IPS-NIHi7 (cell line): ENCODE results near the gene NACC2.

Experiments
- DNase-seq: peaks from one replicate; pipeline ENCODE4 v3.0.0; 2012; ENCODE audit warnings: mixed read lengths; ENCODE audit errors: extremely low spot score

NACC2 gene

GRCh38 chr9:136057236-136058081 is 37.6 kb downstream of the NACC2 start:
- DNase-seq, result peak; percentile 37

GRCh38 chr9:136056546-136057235 is 38.4 kb downstream of the NACC2 start:
- peak; percentile 15 for DNase-seq

GRCh38 chr9:136055715-136056545 is 39.2 kb downstream of the NACC2 start:
- peak; percentile 35 for DNase-seq

DNA sequence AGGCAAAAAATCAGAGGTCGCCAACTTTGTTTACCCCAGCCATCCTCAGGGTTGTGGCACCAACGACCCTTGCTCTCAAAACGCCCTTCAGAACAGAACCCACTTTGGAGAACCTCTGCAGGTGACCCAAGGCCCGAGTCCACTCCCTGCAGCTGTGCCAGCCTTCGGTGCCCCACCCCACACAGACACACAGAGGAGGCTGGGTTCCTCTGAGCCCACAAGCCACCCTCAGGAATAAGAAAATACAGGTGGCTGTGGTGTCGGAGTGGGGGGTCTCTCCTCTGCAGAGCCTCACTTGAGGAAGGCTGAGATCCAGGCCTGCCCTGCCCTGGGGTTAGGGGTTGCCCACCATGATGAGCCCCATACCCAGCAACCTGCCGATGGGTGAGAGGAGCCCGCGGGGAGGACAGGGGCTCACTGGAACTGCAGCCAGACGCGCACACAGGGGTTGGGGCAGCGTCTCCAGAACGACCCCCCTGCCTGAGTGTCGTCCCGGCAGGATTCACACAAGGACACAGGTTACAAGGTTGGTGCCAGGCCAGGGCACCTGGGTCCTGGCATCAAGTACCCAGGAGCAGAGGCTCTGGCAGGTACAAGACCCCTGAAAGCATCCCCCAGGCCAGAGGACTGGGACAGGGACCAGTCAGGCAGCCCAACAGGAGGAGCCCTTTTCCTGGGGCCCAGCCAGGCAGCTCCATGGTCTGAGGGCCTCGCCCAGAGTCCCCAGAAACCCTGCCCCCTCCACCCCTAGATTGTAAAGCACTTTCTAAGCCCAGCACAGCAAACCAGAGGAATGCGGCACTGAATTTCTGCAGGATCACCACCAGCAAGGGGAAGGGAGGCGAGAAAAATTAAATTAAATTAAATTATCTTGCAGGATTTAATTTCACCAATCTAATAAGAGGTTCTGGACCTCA is 40.0 kb downstream of the NACC2 start:
- peak; percentile 10 for DNase-seq

DNA sequence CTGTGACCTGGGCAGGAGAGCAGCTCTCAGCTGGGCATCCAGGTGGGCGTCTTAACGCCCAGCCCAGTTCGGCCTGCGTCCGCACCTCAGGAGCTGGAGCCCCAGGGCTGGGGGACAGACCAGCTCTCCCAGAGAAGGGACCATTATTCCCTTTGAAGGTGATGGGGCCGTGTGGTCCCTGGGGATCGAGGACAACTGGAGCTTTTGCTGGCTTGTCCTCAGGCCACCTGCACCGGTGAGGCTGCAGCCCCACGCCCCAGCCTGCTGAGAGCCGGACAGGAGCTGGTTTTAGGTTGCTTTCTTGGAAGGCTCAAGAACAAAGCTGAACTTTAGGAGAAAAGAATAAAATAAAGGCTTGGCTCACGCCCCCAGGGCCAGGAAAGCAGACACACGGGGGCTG is 40.9 kb downstream of the NACC2 start:
- DNase-seq, result no peak

GRCh38 chr9:136053757-136054142 is 41.3 kb downstream of the NACC2 start:
- DNase-seq, result no peak

GRCh38 chr9:136052991-136053756 is 41.9 kb downstream of the NACC2 start:
- DNase-seq, result peak; percentile 27

DNA sequence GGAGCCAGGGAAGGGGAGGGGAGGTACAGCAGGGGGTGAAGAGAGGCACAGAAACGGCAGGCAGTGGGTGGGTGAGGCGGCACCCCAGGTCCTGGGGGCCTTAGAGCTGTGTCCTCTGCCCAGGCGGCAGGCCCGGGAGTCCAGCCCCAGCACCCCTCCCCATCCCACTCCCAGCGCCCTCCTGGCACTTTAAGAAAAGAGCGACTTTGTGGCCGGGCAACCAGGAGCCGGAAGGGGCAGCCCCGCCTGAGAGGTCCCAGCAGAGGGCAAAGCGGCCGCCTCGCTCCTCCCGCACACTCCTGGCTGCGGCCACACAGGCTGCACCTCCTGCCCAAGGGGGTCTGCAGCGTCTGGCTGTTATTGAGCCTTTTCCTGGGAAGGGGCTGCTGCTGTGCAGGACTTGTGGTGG is 42.6 kb downstream of the NACC2 start:
- DNase-seq, result peak; percentile 23

DNA sequence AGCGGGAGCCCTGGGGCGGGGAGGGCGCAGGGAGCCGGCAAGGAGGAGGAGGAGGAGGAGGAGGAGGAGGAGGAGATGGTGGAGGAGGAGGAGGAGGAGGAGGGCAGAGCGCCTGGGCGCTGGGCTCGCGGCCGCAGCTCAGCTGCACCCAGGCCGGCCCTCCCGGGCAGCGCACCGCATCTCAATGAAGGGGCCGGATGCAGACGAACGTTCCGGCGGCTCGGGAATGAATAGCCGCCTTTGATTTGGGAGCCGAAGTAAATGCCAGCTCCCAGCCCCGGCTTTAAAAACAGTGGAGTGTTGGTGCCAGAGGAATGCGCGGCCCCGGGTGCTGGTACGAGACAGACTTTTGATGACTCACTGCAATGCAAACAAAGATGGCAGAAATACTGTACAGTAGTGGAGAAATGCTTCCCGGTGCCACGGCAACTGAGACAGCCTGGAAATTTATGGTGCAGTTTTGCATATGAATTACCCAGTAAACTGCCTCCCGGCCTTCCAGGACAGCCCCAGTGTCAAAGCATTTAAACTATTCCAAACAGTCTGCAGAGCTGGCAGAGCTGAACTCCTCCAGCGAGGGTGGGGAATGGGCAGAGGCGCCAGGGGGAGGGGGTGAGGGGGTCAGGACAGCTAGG is 43.1 kb downstream of the NACC2 start:
- DNase-seq, result peak; percentile 72

DNA sequence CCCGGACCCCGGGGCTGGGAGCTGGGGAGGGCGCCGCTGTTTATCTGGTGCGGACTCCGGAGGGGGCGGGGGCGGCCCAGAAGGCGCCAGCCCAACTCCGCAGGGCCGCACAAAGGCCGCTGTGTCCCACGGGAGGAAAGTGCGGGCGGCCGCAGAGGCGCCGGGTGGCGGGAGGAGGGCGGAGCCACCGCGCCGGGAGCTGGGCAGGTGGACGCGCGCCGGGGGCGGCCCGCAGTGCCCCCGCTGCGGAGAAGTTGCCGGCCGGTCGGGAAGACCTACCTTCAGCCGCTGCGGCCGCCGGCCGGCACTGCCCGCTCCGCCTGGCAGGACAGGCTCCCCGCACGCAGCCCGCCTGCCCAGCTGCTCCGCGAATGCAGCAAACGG is 43.6 kb downstream of the NACC2 start:
- peak; percentile 48 for DNase-seq

- peak; percentile 41 for DNase-seq
These were observed 44.2 kb downstream of the NACC2 start for GRCh38 chr9:136050701-136051452.

- DNase-seq, result peak; percentile 17
These were observed 44.8 kb downstream of the NACC2 start for GRCh38 chr9:136050266-136050700.

DNA sequence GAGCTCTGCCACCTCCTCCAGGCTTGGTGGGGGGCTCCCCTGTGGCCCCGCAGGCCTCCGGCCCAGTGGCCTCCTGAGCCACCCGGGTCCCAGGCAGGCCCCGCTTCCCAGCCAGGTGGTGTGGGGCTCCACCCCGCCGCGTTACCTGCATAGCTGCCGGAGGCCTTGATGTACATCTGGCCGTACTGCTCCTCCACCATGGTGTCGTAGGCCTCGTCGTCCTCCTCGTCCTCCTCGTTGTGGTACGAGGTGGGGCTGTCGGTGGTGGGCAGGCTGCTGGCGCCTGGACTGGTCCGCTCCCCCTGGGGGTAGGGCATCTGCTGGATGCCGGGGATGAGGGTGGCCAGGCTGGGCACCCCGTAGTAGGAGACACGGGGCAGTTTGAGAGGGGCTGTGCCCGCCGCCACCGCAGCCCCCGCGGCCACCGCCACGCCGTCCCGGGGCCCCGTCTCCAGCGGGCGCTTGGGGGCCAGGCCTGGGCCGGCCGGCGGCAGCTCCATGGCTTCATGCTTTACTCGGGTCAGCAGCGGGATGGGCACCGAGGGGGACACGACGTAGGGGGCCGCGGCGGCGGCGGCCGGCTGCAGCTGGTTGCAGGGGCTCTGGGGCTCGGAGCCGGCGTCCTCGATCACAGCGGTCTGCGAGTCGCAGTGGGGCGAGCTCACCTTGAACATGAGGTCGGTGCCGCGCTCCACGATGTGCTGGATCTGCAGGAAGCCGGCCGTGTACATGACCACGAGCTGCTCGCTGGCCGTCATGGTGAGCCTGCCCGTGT is 45.4 kb downstream of the NACC2 start:
- no peak for DNase-seq

DNA sequence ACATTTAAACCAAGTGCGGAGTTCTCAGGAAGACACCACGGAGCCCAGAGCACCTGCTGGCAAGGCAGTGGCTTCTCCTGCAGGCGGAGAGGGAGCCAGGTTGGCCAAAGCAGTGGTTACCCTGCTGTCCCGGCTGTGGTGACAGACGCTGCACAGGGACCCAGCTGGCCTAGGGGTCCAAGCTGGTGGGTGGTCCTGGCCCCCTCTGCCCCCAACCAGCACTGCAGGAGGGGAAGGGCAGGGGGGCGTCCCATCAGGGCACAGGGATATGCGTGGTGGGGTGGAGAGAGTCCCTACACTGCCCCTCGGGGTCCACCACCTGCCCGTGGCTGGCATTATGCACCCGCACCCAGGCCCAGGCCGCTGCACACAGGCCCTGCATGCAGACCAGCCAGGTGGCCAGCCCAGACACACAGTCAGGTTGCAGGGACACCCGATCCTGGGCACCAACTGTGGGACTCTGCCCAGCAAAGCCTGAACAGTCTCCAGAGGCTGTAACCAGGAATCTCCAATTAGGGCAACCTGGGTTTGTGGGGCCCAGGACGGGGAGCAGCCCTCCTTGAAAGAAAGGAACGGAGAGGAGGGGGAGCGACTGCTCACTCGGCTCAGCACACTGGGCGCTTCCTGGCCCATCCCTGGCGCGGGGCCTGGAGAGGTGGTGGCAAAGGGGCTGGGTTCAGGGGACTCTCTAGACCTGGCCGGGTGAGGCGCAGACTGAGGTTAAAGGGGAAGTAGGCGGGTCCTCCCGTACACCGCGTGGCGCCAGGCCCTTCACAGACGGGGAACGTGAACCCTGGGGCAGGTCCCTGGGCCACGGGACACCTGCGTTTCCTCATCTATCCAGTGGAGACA is 46.3 kb downstream of the NACC2 start:
- no peak for DNase-seq

GRCh38 chr9:136047775-136048559 is 47.1 kb downstream of the NACC2 start:
- no peak for DNase-seq

- no peak for DNase-seq
These were observed 47.9 kb downstream of the NACC2 start for GRCh38 chr9:136047076-136047774.
